GM12892 (cell line): ENCODE measurements around the gene MMP24.

Experiments
- DNase-seq: peaks from one replicate; pipeline ENCODE4 v3.0.0; 2011; ENCODE audit not compliant: insufficient read length
- FAIRE-seq: peaks from 2 replicates; lab custom pipeline; 2011; peaks lifted over from hg19 to GRCh38; lab: Jason Lieb, UNC
- POLR2A ChIP-seq: IDR thresholded peaks from 2 replicates; pipeline ENCODE4 v1.6.1; 2011; ENCODE audit warnings: low read depth, low read length, control low read depth
- POLR2AphosphoS5 ChIP-seq: IDR thresholded peaks from 2 replicates; pipeline ENCODE4 v1.6.1; 2011; ENCODE audit warnings: low read depth, low read length, control low read depth
- TAF1 ChIP-seq: IDR thresholded peaks from 2 replicates; pipeline ENCODE4 v1.6.1; 2011; ENCODE audit warnings: low read depth, mild to moderate bottlenecking, control low read depth, low read length, borderline replicate concordance

The MMP24 gene

GRCh38 chr20:35292504-35293285, 66.2 kb downstream of the MMP24 start:
- TF ChIP-seq TAF1 (no peak), POLR2AphosphoS5 (no peak), POLR2A (no peak)
- DNase-seq (no peak), FAIRE-seq (no peak)

GRCh38 chr20:35293303-35294292, 67.1 kb downstream of the MMP24 start:
- no peak for DNase-seq
- TF ChIP-seq TAF1 (no peak), POLR2A (no peak), POLR2AphosphoS5 (no peak)
- no peak for FAIRE-seq

- no peak for DNase-seq
- TF ChIP-seq POLR2AphosphoS5: no peak
- no peak for TF ChIP-seq POLR2A
- TF ChIP-seq TAF1: no peak
- no peak for FAIRE-seq
These were observed 67.8 kb downstream of the MMP24 start for GRCh38 chr20:35294293-35294685.

- TF ChIP-seq TAF1: no peak
- TF ChIP-seq POLR2AphosphoS5: no peak
- no peak for TF ChIP-seq POLR2A
- no peak for DNase-seq
- no peak for FAIRE-seq
These were observed 68.6 kb downstream of the MMP24 start for GRCh38 chr20:35295058-35295457.

- no peak for DNase-seq
- no peak for FAIRE-seq
These were observed 69.2 kb downstream of the MMP24 start for GRCh38 chr20:35295674-35296073.

GRCh38 chr20:35296101-35296554, 69.6 kb downstream of the MMP24 start:
- FAIRE-seq (no peak), DNase-seq (no peak)
- TF ChIP-seq POLR2AphosphoS5 (no peak), TAF1 (no peak), POLR2A (no peak)

More at GRCh38 chr20:35295674-35296073, 69.2 kb downstream of the MMP24 start:
- TF ChIP-seq POLR2A: no peak
- no peak for TF ChIP-seq POLR2AphosphoS5
- no peak for TF ChIP-seq TAF1

GRCh38 chr20:35297155-35297554, 70.7 kb downstream of the MMP24 start:
- no peak for FAIRE-seq
- TF ChIP-seq POLR2A: no peak
- TF ChIP-seq POLR2AphosphoS5: no peak
- no peak for TF ChIP-seq TAF1
- DNase-seq: no peak

- DNase-seq: no peak
These were observed 71.2 kb downstream of the MMP24 start for GRCh38 chr20:35297740-35298139.

GRCh38 chr20:35298264-35298663, 71.8 kb downstream of the MMP24 start:
- no peak for DNase-seq
- TF ChIP-seq POLR2A: no peak
- TF ChIP-seq TAF1: no peak
- FAIRE-seq: no peak

More at GRCh38 chr20:35297740-35298139, 71.2 kb downstream of the MMP24 start:
- TF ChIP-seq POLR2AphosphoS5 (no peak), POLR2A (no peak), TAF1 (no peak)
- FAIRE-seq: no peak

- FAIRE-seq (no peak), DNase-seq (no peak)
- TF ChIP-seq POLR2A (no peak), POLR2AphosphoS5 (no peak), TAF1 (no peak)
These were observed 73.3 kb downstream of the MMP24 start for GRCh38 chr20:35299780-35300179.

- DNase-seq (no peak), FAIRE-seq (no peak)
- no peak for TF ChIP-seq POLR2A
- no peak for TF ChIP-seq TAF1
- TF ChIP-seq POLR2AphosphoS5: no peak
These were observed 74.2 kb downstream of the MMP24 start for GRCh38 chr20:35300469-35301262.
